OCI-LY1 (cell line): ENCODE measurements around the gene PLPPR2.

Source experiments
- H2AFZ ChIP-seq: fragments of 200-600 bp; sonication (generic), shearing (Covaris generic); 2 replicates; pipeline ENCODE4 v1.6.0; 2014; ENCODE audit warnings: antibody characterized with exemption, mild to moderate bottlenecking, low read length
- H3F3A ChIP-seq: fragments of 200-600 bp; sonication (generic), shearing (Covaris generic); 2 replicates; pipeline ENCODE4 v1.6.0; 2014; ENCODE audit warnings: mild to moderate bottlenecking, antibody characterized with exemption, low read length, moderate library complexity; ENCODE audit not compliant: insufficient read depth
- H3K27ac ChIP-seq: fragments of 200-600 bp; sonication (generic); 2 replicates; pipeline ENCODE4 v1.5.1; 2014; ENCODE audit warnings: low read length, mixed run types, mild to moderate bottlenecking, low read depth; ENCODE audit not compliant: poor library complexity, severe bottlenecking
- H3K27me3 ChIP-seq: fragments of 200-600 bp; sonication (generic); 2 replicates; pipeline ENCODE4 v1.6.0; 2014; ENCODE audit warnings: antibody characterized with exemption, mild to moderate bottlenecking, low read length, moderate library complexity; ENCODE audit not compliant: insufficient read depth
- H3K36me3 ChIP-seq: fragments of 200-600 bp; sonication (generic); 2 replicates; pipeline ENCODE4 v1.6.1; 2014; ENCODE audit warnings: mild to moderate bottlenecking, antibody characterized with exemption, low read length, moderate library complexity, mixed read lengths; ENCODE audit not compliant: insufficient read depth
- H3K4me1 ChIP-seq: fragments of 200-600 bp; sonication (generic); 2 replicates; pipeline ENCODE4 v1.5.1; 2014; ENCODE audit warnings: mild to moderate bottlenecking, low read length, moderate library complexity; ENCODE audit not compliant: insufficient read depth, severe bottlenecking
- H3K4me2 ChIP-seq: fragments of 200-600 bp; sonication (generic), shearing (Covaris generic); 2 replicates; pipeline ENCODE4 v1.6.1; 2014; ENCODE audit warnings: low read length
- H3K4me3 ChIP-seq: fragments of 200-600 bp; sonication (generic); 2 replicates; pipeline ENCODE4 v1.5.1; 2014; ENCODE audit warnings: low read length, low read depth, mild to moderate bottlenecking, mixed read lengths; ENCODE audit not compliant: poor library complexity, severe bottlenecking
- H3K79me2 ChIP-seq: fragments of 200-600 bp; shearing (Covaris generic); 2 replicates; pipeline ENCODE4 v1.6.1; 2016; ENCODE audit warnings: mixed run types, low read length, mixed read lengths; ENCODE audit not compliant: insufficient read depth
- H3K9ac ChIP-seq: fragments of 200-600 bp; sonication (generic), shearing (Covaris generic); 2 replicates; pipeline ENCODE4 v1.6.1; 2014; ENCODE audit warnings: mild to moderate bottlenecking, low read length, mixed read lengths
- H3K9me2 ChIP-seq: fragments of 200-600 bp; sonication (generic), shearing (Covaris generic); 2 replicates; pipeline ENCODE4 v1.6.1; 2014; ENCODE audit warnings: low read depth, mild to moderate bottlenecking, low read length, mixed read lengths
- H3K9me3 ChIP-seq: fragments of 200-600 bp; shearing (Covaris generic); 2 replicates; pipeline ENCODE4 v1.6.1; 2014; ENCODE audit warnings: low read length, mixed read lengths
- H4K20me1 ChIP-seq: fragments of 200-600 bp; sonication (generic), shearing (Covaris generic); 2 replicates; pipeline ENCODE4 v1.6.0; 2016; ENCODE audit warnings: mild to moderate bottlenecking, low read length; ENCODE audit not compliant: insufficient read depth
- EZH2 ChIP-seq: fragments of 200-600 bp; sonication (generic), shearing (Covaris generic); IDR thresholded peaks from 2 replicates; pipeline ENCODE4 v1.8.0; 2017; ENCODE audit warnings: borderline replicate concordance, mixed run types, mild to moderate bottlenecking, antibody characterized with exemption, low read length, moderate library complexity, mixed read lengths
- TF ChIP-seq, protein P1 (sequence below): fragments of 200-600 bp; sonication (generic), shearing (Covaris generic); IDR thresholded peaks from 2 replicates; pipeline ENCODE4 v1.5.1; 2017; ENCODE audit warnings: mild to moderate bottlenecking, antibody characterized with exemption, low read length, moderate library complexity, mixed read lengths

Gene PLPPR2

GRCh38 chr19:11342429-11342828, 12.8 kb upstream of the PLPPR2 start:
- H3K79me2 ChIP-seq: no peaks in the 10 kb centered on the region
- H3K9me2 ChIP-seq: no peaks in the 10 kb centered on the region
- H4K20me1 ChIP-seq: no peaks in the 10 kb centered on the region
- no peak overlapping the region for H3K27ac ChIP-seq
- H3F3A ChIP-seq: no peaks in the 10 kb centered on the region
- H3K4me2 ChIP-seq: no peak overlapping the region
- H3K4me3 ChIP-seq: no peak overlapping the region
- H3K9ac ChIP-seq: no peak overlapping the region
- H3K27me3 ChIP-seq: no peaks in the 10 kb centered on the region
- H3K9me3 ChIP-seq: no peaks in the 10 kb centered on the region
- H3K36me3 ChIP-seq: peaks cover 12% of the 10 kb centered on the region
- TF ChIP-seq, protein P1, sequence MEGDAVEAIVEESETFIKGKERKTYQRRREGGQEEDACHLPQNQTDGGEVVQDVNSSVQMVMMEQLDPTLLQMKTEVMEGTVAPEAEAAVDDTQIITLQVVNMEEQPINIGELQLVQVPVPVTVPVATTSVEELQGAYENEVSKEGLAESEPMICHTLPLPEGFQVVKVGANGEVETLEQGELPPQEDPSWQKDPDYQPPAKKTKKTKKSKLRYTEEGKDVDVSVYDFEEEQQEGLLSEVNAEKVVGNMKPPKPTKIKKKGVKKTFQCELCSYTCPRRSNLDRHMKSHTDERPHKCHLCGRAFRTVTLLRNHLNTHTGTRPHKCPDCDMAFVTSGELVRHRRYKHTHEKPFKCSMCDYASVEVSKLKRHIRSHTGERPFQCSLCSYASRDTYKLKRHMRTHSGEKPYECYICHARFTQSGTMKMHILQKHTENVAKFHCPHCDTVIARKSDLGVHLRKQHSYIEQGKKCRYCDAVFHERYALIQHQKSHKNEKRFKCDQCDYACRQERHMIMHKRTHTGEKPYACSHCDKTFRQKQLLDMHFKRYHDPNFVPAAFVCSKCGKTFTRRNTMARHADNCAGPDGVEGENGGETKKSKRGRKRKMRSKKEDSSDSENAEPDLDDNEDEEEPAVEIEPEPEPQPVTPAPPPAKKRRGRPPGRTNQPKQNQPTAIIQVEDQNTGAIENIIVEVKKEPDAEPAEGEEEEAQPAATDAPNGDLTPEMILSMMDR: no peak
- TF ChIP-seq EZH2: no peak
- no peak overlapping the region for H2AFZ ChIP-seq
- peaks cover 31% of the 10 kb centered on the region for H3K4me1 ChIP-seq

DNA sequence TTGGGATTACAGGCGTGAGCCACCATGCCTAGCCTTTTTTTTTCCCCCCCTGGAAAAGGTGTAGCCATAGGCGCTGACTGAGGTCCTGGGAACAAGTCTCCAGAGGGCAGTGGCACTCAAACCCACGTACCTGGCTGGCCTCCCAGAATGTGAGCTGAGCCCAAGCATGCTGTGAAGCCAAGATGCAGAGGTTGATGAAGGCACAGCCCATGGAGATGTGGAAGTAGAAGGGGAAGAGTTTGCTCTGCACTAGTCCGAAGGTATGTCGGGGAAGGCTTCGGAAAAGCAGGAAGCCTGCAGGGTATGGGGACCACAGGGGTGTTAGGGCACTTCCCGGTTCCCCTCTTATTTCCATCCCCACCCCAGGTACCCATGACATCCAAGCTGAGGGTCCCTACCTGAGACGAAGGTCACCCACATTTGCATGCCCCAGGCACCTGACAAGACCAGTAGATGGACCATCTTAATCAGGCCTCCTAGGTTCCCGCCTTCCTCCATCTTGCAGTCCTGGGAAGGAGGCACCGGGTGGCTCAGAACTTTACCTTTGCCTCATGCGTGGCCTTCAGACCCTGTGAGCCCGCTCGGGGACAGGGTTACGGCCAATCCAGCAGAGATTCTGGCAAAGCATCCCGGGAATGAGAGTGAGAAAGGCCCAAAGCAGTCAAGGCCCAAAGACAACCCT, 10.0 kb upstream of the PLPPR2 start:
- Histone ChIP-seq H3K9me2 (no peaks in the 10 kb centered on the region), H2AFZ (no peak overlapping the region), H3K79me2 (no peaks in the 10 kb centered on the region), H3K4me3 (peak overlapping the region; percentile 79), H3K9me3 (no peaks in the 10 kb centered on the region), H3K4me2 (peak overlapping the region; percentile 79), H3K36me3 (peaks cover 12% of the 10 kb centered on the region), H3K27ac (peak overlapping the region; percentile 30), H4K20me1 (no peaks in the 10 kb centered on the region), H3K27me3 (no peaks in the 10 kb centered on the region), H3K4me1 (peaks cover 31% of the 10 kb centered on the region), H3K9ac (peak overlapping the region; percentile 82), H3F3A (no peaks in the 10 kb centered on the region)
- no peak for TF ChIP-seq EZH2
- TF ChIP-seq, protein P1: no peak

GRCh38 chr19:11346104-11346940, 8.9 kb upstream of the PLPPR2 start, which contains the start of the genes CCDC159 and TMEM205:
CCDC159 (plus strand) TSS chr19:11346519; CDS start chr19:11346607, 88 bp downstream.
TMEM205 (minus strand) TSS chr19:11346268; CDS start chr19:11345619, 649 bp downstream.
- peak within 1 kb of the TSS; percentile 30 for H3K27ac ChIP-seq
- H3K4me1 ChIP-seq: peaks cover 31% of the 10 kb centered on the region
- TF ChIP-seq, protein P1: peak; percentile 37; the same call in 1 of the 2 replicates
- TF ChIP-seq EZH2: no peak
- no peaks in the 10 kb centered on the region for H3K79me2 ChIP-seq
- H4K20me1 ChIP-seq: no peaks in the 10 kb centered on the region
- H3F3A ChIP-seq: no peaks in the 10 kb centered on the region
- H3K9me2 ChIP-seq: no peaks in the 10 kb centered on the region
- H3K4me2 ChIP-seq: peak within 1 kb of the TSS; percentile 80
- no peaks in the 10 kb centered on the region for H3K27me3 ChIP-seq
- no peaks in the 10 kb centered on the region for H3K9me3 ChIP-seq
- H3K36me3 ChIP-seq: peaks cover 10% of the 10 kb centered on the region
- H2AFZ ChIP-seq: no peak within 1 kb of the TSS
- H3K4me3 ChIP-seq: peak within 1 kb of the TSS; percentile 79
- peak within 1 kb of the TSS; percentile 82 for H3K9ac ChIP-seq
